AG04450 (cell line): ENCODE data around the gene GHSR. TPM values are rescaled to one million over a fixed set of nuclear protein-coding genes. Genes with fewer than 3 reads are reported as not detected.

Source experiments
- CTCF ChIA-PET: fragments of 300-600, 350-600 bp; formaldehyde crosslinking; extraction: SDS; loops from one replicate; lab custom pipeline; 2022; ENCODE audit warnings: antibody characterized with exemption, inconsistent platforms; lab: Charles Lee
- POLR2A ChIA-PET: fragments of 350-600 bp; formaldehyde crosslinking; extraction: SDS; loops from one replicate; lab custom pipeline; 2021; ENCODE audit warnings: antibody characterized with exemption, inconsistent platforms; lab: Yijun Ruan, JAX
- DNase-seq: peaks from one replicate; pipeline ENCODE4 v3.0.0-alpha.2; 2011; ENCODE audit warnings: low read depth, low spot score
- H3K27ac ChIP-seq: one replicate; pipeline ENCODE4 v1.5.1; 2012; ENCODE audit warnings: low read depth, low read length, control low read depth
- H3K27me3 ChIP-seq: one replicate; pipeline ENCODE4 v1.6.0; 2012; ENCODE audit warnings: low read length; ENCODE audit not compliant: control insufficient read depth, insufficient read depth
- H3K4me3 ChIP-seq: 2 replicates; pipeline ENCODE4 v1.5.1; 2011; ENCODE audit warnings: mild to moderate bottlenecking, low read depth, low read length, control low read depth
- H3K9me3 ChIP-seq: 2 replicates; pipeline ENCODE4 v1.5.1; 2012; ENCODE audit warnings: low read length; ENCODE audit not compliant: control insufficient read depth, insufficient read depth
- polyA plus RNA-seq: library from polyadenylated mRNA; depleted of rRNA; stranded (reverse); fragments of >200 nt; gene quantifications from 2 replicates; pipeline ENCODE4 v1.2.3, GENCODE V29; 2011
- TF ChIP-seq, protein P1 (sequence below): IDR thresholded peaks from 2 replicates; pipeline ENCODE4 v1.5.1; 2011; ENCODE audit warnings: low read depth, low read length, control low read depth, inconsistent platforms

The GHSR gene
- polyA plus RNA-seq, 1 experiment = not detected

DNA sequence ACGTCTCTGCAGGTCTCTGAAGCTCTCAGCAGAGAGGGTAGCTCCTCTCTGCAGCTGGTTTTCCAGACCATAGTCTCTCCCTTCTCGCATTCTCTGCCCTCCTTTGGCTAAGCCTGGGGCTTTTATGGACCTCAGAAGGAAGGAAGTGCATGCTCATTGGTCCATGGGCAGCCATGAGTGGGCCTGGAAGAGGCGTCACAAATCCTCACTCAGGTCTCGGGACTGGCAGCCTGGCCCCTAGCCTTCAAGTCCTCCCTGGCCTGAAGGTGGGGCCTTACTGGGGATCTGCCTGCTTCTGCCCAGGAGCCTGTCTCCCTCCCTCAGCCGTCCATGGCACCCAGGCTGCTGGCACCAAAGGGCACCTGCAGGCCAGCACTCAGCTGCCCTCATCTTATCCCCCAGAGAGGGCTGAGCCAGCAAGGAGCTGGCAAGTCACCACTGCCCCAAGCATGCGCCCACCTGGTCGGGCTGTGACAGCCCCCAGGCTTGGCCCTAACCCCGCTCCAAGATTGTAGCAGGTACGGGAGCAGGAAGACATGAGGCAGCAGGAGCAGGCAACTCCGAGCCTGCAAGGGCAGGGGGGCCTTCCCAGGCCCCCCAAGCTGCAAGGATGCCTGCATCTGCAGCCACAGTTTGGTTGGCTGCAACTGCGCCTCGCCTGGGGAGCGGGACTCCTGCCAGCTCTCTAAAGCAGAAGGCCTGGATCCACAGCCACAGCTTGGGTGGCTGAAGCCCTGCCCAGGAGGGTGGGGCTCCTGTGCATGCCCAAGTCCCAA, 37.4 kb downstream of the GHSR start:
- Histone ChIP-seq H3K4me3 (no peak overlapping the region), H3K9me3 (no peaks in the 10 kb centered on the region; the same call in 1 of the 2 replicates), H3K27me3 (peaks cover 3% of the 10 kb centered on the region), H3K27ac (no peak overlapping the region)
- no peak for DNase-seq
- ChIA-PET CTCF (no interaction called here), POLR2A (no interaction called here)
- TF ChIP-seq, protein P1, sequence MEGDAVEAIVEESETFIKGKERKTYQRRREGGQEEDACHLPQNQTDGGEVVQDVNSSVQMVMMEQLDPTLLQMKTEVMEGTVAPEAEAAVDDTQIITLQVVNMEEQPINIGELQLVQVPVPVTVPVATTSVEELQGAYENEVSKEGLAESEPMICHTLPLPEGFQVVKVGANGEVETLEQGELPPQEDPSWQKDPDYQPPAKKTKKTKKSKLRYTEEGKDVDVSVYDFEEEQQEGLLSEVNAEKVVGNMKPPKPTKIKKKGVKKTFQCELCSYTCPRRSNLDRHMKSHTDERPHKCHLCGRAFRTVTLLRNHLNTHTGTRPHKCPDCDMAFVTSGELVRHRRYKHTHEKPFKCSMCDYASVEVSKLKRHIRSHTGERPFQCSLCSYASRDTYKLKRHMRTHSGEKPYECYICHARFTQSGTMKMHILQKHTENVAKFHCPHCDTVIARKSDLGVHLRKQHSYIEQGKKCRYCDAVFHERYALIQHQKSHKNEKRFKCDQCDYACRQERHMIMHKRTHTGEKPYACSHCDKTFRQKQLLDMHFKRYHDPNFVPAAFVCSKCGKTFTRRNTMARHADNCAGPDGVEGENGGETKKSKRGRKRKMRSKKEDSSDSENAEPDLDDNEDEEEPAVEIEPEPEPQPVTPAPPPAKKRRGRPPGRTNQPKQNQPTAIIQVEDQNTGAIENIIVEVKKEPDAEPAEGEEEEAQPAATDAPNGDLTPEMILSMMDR = no peak

DNA sequence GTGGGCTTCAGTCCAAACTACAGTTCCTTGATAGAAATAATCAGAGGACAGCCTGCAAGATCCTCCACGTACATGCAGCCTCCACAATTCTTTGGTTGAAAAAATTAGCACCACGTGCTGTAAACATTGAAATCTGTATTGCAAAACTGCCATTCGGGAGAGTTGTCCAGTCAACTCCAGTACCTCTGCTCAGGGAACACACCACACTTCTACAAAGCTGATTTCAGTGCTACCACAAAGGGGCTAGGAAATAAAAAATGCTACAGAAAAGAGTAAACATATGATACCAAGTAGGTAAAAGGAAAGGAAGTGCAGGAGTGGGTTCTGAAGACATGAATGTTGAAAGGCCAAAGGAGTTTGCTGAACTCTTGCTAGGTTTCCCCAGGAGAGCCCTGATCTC, 40.4 kb downstream of the GHSR start:
- Histone ChIP-seq H3K27ac (no peak overlapping the region), H3K9me3 (no peaks in the 10 kb centered on the region; the same call in 1 of the 2 replicates), H3K27me3 (no peaks in the 10 kb centered on the region), H3K4me3 (no peak overlapping the region)
- no peak for DNase-seq
- POLR2A ChIA-PET = no interaction called here
- TF ChIP-seq, protein P1 = no peak
- CTCF ChIA-PET = interaction anchor here (0.6 to 1.0 kb wide), 3 partner anchors 69 to 215 kb away, joined by 3 read pairs; no protein-coding TSS in a partner anchor

DNA sequence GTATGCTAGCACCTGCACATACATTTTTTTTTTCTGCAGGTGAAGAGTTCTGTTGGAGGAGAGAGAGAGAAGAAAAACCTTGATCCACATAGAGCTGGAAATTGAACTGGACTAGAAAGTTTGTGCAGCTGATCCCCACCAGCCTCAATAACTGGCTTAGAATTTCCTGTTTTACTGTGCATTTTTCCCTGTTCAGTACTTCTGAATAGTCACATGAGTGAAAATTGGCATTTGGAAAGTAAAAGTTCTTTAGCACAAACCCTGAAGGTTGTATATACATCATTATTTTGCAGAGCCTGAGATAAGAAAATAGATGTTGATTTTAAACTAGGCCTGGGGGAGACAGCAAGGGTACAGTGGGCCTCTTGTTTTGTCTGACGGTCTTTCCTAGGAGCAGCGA, 42.3 kb downstream of the GHSR start:
- DNase-seq = no peak
- H3K4me3 ChIP-seq = no peak overlapping the region
- CTCF ChIA-PET = no interaction called here
- POLR2A ChIA-PET = no interaction called here
- TF ChIP-seq, protein P1 = no peak
- H3K27ac ChIP-seq = no peak overlapping the region
- no peaks in the 10 kb centered on the region for H3K27me3 ChIP-seq
- H3K9me3 ChIP-seq = no peaks in the 10 kb centered on the region; the same call in 1 of the 2 replicates

DNA sequence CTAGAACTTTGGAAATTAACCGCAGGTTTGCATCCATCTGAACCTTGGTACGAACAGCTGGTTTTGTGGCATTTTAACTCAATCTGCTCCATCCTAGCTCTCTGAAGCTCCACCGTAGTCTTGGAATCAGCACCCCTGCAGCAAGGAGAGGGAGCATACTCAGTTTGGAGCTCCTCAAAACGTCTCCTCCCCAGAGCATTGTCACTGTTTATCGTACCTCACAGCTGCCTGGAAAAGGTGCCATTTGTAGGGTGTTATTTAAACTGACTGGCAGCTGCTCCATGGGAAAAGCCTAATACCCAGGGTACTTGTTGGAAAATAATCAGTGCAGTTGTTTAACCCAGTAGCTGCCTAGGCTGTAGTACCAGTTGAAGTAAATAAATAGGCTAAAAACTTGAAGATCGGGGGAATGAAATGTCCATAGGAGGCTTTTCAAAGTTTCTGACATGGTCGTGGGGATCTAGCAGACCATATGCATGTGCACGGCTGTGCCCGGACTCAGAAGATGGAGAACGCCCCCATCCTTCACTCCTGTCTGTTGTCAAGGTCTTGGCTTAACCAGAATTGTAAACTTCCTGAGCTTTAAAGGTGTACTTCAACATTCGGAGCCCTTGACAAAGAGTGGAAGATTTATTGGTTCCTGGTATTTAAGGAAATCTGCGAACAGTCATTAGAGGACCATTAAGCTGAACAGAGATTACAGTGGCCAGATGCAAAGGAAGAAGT, 43.9 kb downstream of the GHSR start:
- Histone ChIP-seq H3K9me3 (no peaks in the 10 kb centered on the region), H3K27me3 (no peaks in the 10 kb centered on the region), H3K27ac (no peak overlapping the region), H3K4me3 (no peak overlapping the region)
- no peak for DNase-seq
- ChIA-PET POLR2A (no interaction called here), CTCF (no interaction called here)
- TF ChIP-seq, protein P1 = no peak
